GM12873 (cell line): ENCODE data around the gene FBN2.

Experiments used
- CTCF ChIP-seq: IDR thresholded peaks from 2 replicates; pipeline ENCODE4 v1.5.1; 2012; ENCODE audit warnings: low read depth, mild to moderate bottlenecking, moderate library complexity, low read length, control low read depth; ENCODE audit not compliant: insufficient read depth; ENCODE audit errors: missing control alignments

Gene FBN2

GRCh38 chr5:128424646-128425045, 113.4 kb downstream of the FBN2 start:
- TF ChIP-seq CTCF = no peak

GRCh38 chr5:128422612-128423011, 115.4 kb downstream of the FBN2 start:
- TF ChIP-seq CTCF = no peak

- TF ChIP-seq CTCF = no peak
Measured at GRCh38 chr5:128414469-128414868, 123.6 kb downstream of the FBN2 start.

GRCh38 chr5:128413356-128413755, 124.7 kb downstream of the FBN2 start:
- TF ChIP-seq CTCF = no peak

- no peak for TF ChIP-seq CTCF
Measured at GRCh38 chr5:128412145-128412930, 125.7 kb downstream of the FBN2 start.

- no peak for TF ChIP-seq CTCF
Measured at GRCh38 chr5:128409166-128409800, 128.8 kb downstream of the FBN2 start.

GRCh38 chr5:128408622-128409021, 129.4 kb downstream of the FBN2 start:
- no peak for TF ChIP-seq CTCF
